ENCODE data around the gene HPD. TPM values are rescaled to one million over a fixed set of nuclear protein-coding genes. Genes with fewer than 3 reads are reported as not detected.

The HPD gene
- total and polyA plus RNA-seq, 11 donors = 0.36 to 2.2 (median 1.5) TPM

GRCh38 chr12:121820056-121820455 lies 38.6 kb downstream of the HPD start:
- Histone ChIP-seq H3K27ac (no peak overlapping the region), H3K4me3 (no peak overlapping the region), H3K27me3 (no peaks in the 10 kb centered on the region), H3K36me3 (peaks cover 8 to 99% (median 94%) of the 10 kb centered on the region in 9 donors), H3K9me3 (no peaks in the 10 kb centered on the region), H3K4me1 (peaks cover 0 to under 1% (median 0%) of the 10 kb centered on the region in 12 donors)
- intact Hi-C loops (cut with DNase I) = no loop called here
- DNase-seq (peak in 1 of 5 donors; percentile 4), ATAC-seq (no peak)
- no peak for TF ChIP-seq CTCF (IDR thresholded peaks at IDR 0.05)
- no peak for TF ChIP-seq POLR2A (IDR thresholded peaks at IDR 0.05)
- 78 to 89% (median 86%) methylated on average over 7 of the region's 7 CpGs for WGBS, 4 donors

- Histone ChIP-seq H3K9me3 (no peaks in the 10 kb centered on the region), H3K27ac (no peak overlapping the region), H3K36me3 (peaks cover 8 to 99% (median 97%) of the 10 kb centered on the region in 9 donors), H3K4me3 (no peak overlapping the region), H3K4me1 (no peaks in the 10 kb centered on the region), H3K27me3 (no peaks in the 10 kb centered on the region)
- TF ChIP-seq CTCF (IDR thresholded peaks at IDR 0.05) (no peak), POLR2A (IDR thresholded peaks at IDR 0.05) (no peak)
- DNase-seq (peak in 1 of 5 donors; percentile 16), ATAC-seq (no peak)
- WGBS, 4 donors = 89 to 93% (median 90%) methylated on average over 22 of the region's 22 CpGs
- intact Hi-C loops (cut with DNase I) = no loop called here
Observed at GRCh38 chr12:121819212-121819949, 39.3 kb downstream of the HPD start.

- DNase-seq (no peak), ATAC-seq (no peak)
- intact Hi-C loops (cut with DNase I) = no loop called here
- H3K27ac ChIP-seq = no peak overlapping the region
- H3K27me3 ChIP-seq = no peaks in the 10 kb centered on the region
- peaks cover 0 to 14% (median 10%) of the 10 kb centered on the region in 12 donors for H3K4me1 ChIP-seq
- no peak overlapping the region for H3K4me3 ChIP-seq
- H3K9me3 ChIP-seq = no peaks in the 10 kb centered on the region
- 89 to 93% (median 90%) methylated on average over 18 of the region's 18 CpGs for WGBS, 4 donors
- TF ChIP-seq CTCF (IDR thresholded peaks at IDR 0.05) (no peak), POLR2A (IDR thresholded peaks at IDR 0.05) (no peak)
- H3K36me3 ChIP-seq = peaks cover 8 to 95% (median 84%) of the 10 kb centered on the region in 9 donors
Observed at GRCh38 chr12:121817648-121818043, 41.0 kb downstream of the HPD start.

- no peak for TF ChIP-seq POLR2A (IDR thresholded peaks at IDR 0.05)
- no peak for TF ChIP-seq CTCF (IDR thresholded peaks at IDR 0.05)
- Histone ChIP-seq H3K27me3 (no peaks in the 10 kb centered on the region), H3K4me3 (no peak overlapping the region), H3K9me3 (no peaks in the 10 kb centered on the region), H3K4me1 (peaks cover 0 to 19% (median 14%) of the 10 kb centered on the region in 12 donors), H3K36me3 (peaks cover 8 to 89% (median 78%) of the 10 kb centered on the region in 9 donors), H3K27ac (no peak overlapping the region)
- ATAC-seq (no peak), DNase-seq (peak in 2 of 5 donors; percentile 31 to 62)
- WGBS, 4 donors = 92 to 93% (median 93%) methylated on average over 41 to 47 of the region's 47 CpGs
- intact Hi-C loops (cut with DNase I) = no loop called here
Observed at GRCh38 chr12:121816925-121817647, 41.6 kb downstream of the HPD start.
